ENCODE results near the gene UBE2D3. TPM values are rescaled to one million over a fixed set of nuclear protein-coding genes. Genes with fewer than 3 reads are reported as not detected.
"Not testable (repeated sequence)": the region's sequence is repeated elsewhere in the genome, so short reads cannot be mapped to it uniquely, and the experiment has no call there.

The UBE2D3 gene
- polyA plus RNA-seq, 2 of the 4 experiments (the other 2 are of a cell fraction), result 186 to 338 TPM

DNA sequence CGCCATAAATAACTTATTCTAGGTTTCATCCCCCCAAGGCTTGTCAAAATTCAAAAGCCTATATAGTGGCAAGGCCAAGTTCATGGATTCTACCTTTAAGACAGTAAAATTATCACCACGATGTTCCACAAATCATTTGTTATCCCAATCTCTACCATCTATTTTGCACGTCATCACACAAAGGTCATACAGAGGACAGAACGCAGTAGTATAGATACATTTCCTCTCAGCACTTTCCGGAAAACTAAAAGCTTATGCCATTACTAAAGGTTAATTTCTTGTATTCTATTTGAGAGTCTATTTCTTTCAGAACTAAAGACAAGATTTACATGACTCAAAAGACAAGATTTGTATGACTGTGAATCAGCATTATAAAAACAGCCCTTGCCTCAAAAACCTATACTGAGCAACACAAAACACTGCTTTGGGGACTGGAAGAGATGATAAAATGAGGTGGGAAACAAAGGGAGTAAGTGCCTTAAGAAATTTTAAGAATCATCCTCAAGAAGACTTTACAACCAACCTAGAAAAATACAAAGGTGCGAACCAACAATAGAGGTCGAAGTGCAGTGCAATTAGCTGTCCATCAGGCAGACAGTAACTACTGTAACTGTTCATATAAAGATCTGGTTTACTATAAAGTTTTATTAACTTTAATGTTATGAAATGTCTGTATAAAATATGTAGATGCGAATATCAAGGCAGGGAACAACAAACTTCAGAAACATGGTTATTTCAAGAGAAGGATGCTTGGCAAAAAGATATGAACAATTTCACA is 7.6 kb downstream of the UBE2D3 start:
- Histone ChIP-seq H3K4me3 (no peak overlapping the region), H3K4me2 (peak overlapping the region; percentile 91), H3K4me1 (peaks cover 92% of the 10 kb centered on the region), H3K9me3 (no peaks in the 10 kb centered on the region), H3K27ac (no peak overlapping the region)
- no peak for DNase-seq (ENCODE audit: low read depth in 1 of 2, low spot score in 1 of 2)
- no peak for ATAC-seq
- no peak for FAIRE-seq
- POLR2A ChIA-PET, result interaction anchor here (1.9 kb wide), 1 partner anchor 8 kb away, joined by 12 read pairs; the partner anchor contains the start of gene UBE2D3
- no peak for TF ChIP-seq KDM5A (IDR thresholded peaks at IDR 0.05)
- no peak for TF ChIP-seq HOXA7 (CRISPR knock-in tag; IDR thresholded peaks at IDR 0.05)
- TF ChIP-seq FOXS1 (CRISPR knock-in tag; IDR thresholded peaks at IDR 0.05), result no peak
- TF ChIP-seq, protein P1, sequence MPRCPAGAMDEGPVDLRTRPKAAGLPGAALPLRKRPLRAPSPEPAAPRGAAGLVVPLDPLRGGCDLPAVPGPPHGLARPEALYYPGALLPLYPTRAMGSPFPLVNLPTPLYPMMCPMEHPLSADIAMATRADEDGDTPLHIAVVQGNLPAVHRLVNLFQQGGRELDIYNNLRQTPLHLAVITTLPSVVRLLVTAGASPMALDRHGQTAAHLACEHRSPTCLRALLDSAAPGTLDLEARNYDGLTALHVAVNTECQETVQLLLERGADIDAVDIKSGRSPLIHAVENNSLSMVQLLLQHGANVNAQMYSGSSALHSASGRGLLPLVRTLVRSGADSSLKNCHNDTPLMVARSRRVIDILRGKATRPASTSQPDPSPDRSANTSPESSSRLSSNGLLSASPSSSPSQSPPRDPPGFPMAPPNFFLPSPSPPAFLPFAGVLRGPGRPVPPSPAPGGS (IDR thresholded peaks at IDR 0.05), result no peak
- TF ChIP-seq, protein P2, sequence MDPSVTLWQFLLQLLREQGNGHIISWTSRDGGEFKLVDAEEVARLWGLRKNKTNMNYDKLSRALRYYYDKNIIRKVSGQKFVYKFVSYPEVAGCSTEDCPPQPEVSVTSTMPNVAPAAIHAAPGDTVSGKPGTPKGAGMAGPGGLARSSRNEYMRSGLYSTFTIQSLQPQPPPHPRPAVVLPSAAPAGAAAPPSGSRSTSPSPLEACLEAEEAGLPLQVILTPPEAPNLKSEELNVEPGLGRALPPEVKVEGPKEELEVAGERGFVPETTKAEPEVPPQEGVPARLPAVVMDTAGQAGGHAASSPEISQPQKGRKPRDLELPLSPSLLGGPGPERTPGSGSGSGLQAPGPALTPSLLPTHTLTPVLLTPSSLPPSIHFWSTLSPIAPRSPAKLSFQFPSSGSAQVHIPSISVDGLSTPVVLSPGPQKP (IDR thresholded peaks at IDR 0.05; ENCODE audit: low read depth, low read length), result no peak
- TF ChIP-seq PHF8 (IDR thresholded peaks at IDR 0.05; ENCODE audit: borderline replicate concordance, low read depth), result no peak
- no peak for TF ChIP-seq POLR2A (IDR thresholded peaks at IDR 0.05; ENCODE audit: low read length)
- TF ChIP-seq NPAS2 (CRISPR knock-in tag; IDR thresholded peaks at IDR 0.05; ENCODE audit: borderline replicate concordance), result no peak
- TF ChIP-seq E2F6 (IDR thresholded peaks at IDR 0.05; ENCODE audit: borderline replicate concordance, low read depth), result no peak
- no peak for TF ChIP-seq KDM1A (IDR thresholded peaks at IDR 0.05; ENCODE audit: low read depth)
- no peak for TF ChIP-seq HMGXB4 (CRISPR knock-in tag; IDR thresholded peaks at IDR 0.05; ENCODE audit: borderline replicate concordance)
- WGBS (ENCODE audit: missing lambda C conversion rate), result 76% methylated on average over 8 of the region's 8 CpGs
- CTCF ChIA-PET, result no interaction called here

GRCh38 chr4:102819100-102819499 is 8.3 kb downstream of the UBE2D3 start:
- FAIRE-seq; DNase-seq (ENCODE audit: low read depth in 1 of 2, low spot score in 1 of 2); ATAC-seq; H3K27ac ChIP-seq; CTCF ChIA-PET; H3K4me3 ChIP-seq; H3K9me3 ChIP-seq: not testable (repeated sequence)
- H3K4me1 ChIP-seq, result peaks cover 90% of the 10 kb centered on the region
- H3K4me2 ChIP-seq, result peak overlapping the region; percentile 91; the same call in 1 of the 3 replicates
- POLR2A ChIA-PET, result interaction anchor here (1.9 kb wide), 1 partner anchor 9 kb away, joined by 12 read pairs; the partner anchor contains the start of gene UBE2D3
- 93% methylated on average over 10 of the region's 10 CpGs for WGBS (ENCODE audit: missing lambda C conversion rate)

- ChIA-PET CTCF (interaction anchor here (1.9 kb wide), 1 partner anchor 197 kb away, joined by 7 read pairs; no protein-coding TSS in a partner anchor), POLR2A (interaction anchor here (0.5 to 2.3 kb wide), 3 partner anchors 10 to 51 kb away, joined by 4 to 19 read pairs (median 6); partner anchors contain the start of genes CISD2 and UBE2D3)
- DNase-seq (ENCODE audit: low read depth in 1 of 2, low spot score in 1 of 2) (no peak), FAIRE-seq (no peak), ATAC-seq (no peak)
- Histone ChIP-seq H3K4me1 (peaks cover 77% of the 10 kb centered on the region), H3K9me3 (no peaks in the 10 kb centered on the region), H3K27ac (no peak overlapping the region), H3K4me3 (no peak overlapping the region), H3K4me2 (peak overlapping the region; percentile 91; the same call in 2 of the 3 replicates)
- no peak for TF ChIP-seq RNF2 (IDR thresholded peaks at IDR 0.05; ENCODE audit: borderline replicate concordance, low read depth)
- no peak for TF ChIP-seq KDM1A (IDR thresholded peaks at IDR 0.05; ENCODE audit: low read depth)
- no peak for TF ChIP-seq HOXB5 (CRISPR knock-in tag; IDR thresholded peaks at IDR 0.05)
- TF ChIP-seq TP53 (CRISPR knock-in tag; IDR thresholded peaks at IDR 0.05), result no peak
- TF ChIP-seq CHD2 (IDR thresholded peaks at IDR 0.05; ENCODE audit: low read length, partially characterized antibody), result no peak
- TF ChIP-seq, protein P3, sequence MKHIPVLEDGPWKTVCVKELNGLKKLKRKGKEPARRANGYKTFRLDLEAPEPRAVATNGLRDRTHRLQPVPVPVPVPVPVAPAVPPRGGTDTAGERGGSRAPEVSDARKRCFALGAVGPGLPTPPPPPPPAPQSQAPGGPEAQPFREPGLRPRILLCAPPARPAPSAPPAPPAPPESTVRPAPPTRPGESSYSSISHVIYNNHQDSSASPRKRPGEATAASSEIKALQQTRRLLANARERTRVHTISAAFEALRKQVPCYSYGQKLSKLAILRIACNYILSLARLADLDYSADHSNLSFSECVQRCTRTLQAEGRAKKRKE (CRISPR knock-in tag; IDR thresholded peaks at IDR 0.05; ENCODE audit: low read depth), result no peak
- TF ChIP-seq CBX8 (IDR thresholded peaks at IDR 0.05), result no peak
- no peak for TF ChIP-seq GATA3 (IDR thresholded peaks at IDR 0.05; ENCODE audit: borderline replicate concordance)
- no peak for TF ChIP-seq JUN (IDR thresholded peaks at IDR 0.05)
- TF ChIP-seq POLR2A (IDR thresholded peaks at IDR 0.05; ENCODE audit: low read length), result no peak
- TF ChIP-seq PHF8 (IDR thresholded peaks at IDR 0.05; ENCODE audit: borderline replicate concordance, low read depth), result no peak
- 83% methylated on average over 9 of the region's 9 CpGs for WGBS (ENCODE audit: missing lambda C conversion rate)
Measured at GRCh38 chr4:102817613-102818268, 9.6 kb downstream of the UBE2D3 start.

All from A549 (cell line).